Stomach (tissue), 9 donors: Measurements from ENCODE around the gene ATOH8. TPM values are rescaled to one million over a fixed set of nuclear protein-coding genes. Genes with fewer than 3 reads are reported as not detected.

Source experiments
- DNase-seq, 2 donors: peaks; one replicate each; pipeline versions ENCODE4 v3.0.0 to v3.0.0-alpha.2; 2013 to 2019
- H3K27ac ChIP-seq, 5 donors: fragments of 200-600 bp in 4 of 5; sonication (generic) in 4 of 5; one replicate each; pipeline ENCODE4 v1.5.1; 2013 to 2019; ENCODE audit warnings: mild to moderate bottlenecking in 1 of 5, moderate library complexity in 1 of 5
- H3K27me3 ChIP-seq, 3 donors: fragments of 200-600 bp; sonication (generic); one replicate each; pipeline ENCODE4 v1.5.1; 2017 to 2019; ENCODE audit warnings: mixed run types in 1 of 3
- H3K36me3 ChIP-seq, 4 donors: fragments of 200-600 bp; sonication (generic); 1 replicate in 3 of 4; 2 replicates in 1 of 4; pipeline ENCODE4 v1.5.1; 2016 to 2019
- H3K4me1 ChIP-seq, 4 donors: fragments of 200-600 bp; sonication (generic); one replicate each; pipeline ENCODE4 v1.5.1; 2016 to 2019
- H3K4me3 ChIP-seq, 4 donors: fragments of 200-600 bp; sonication (generic) in 3 of 4; one replicate each; pipeline ENCODE4 v1.5.1; 2016 to 2019; ENCODE audit warnings: mild to moderate bottlenecking in 1 of 4
- H3K9me3 ChIP-seq, 4 donors: fragments of 200-600 bp; sonication (generic); one replicate each; pipeline ENCODE4 v1.5.1; 2016 to 2019
- CTCF ChIP-seq, 7 experiments: fragments of 450-650 bp in 4 of 7; fragments of 200-600 bp in 3 of 7; sonication (generic) in 3 of 7; IDR thresholded peaks; one replicate each; pipeline ENCODE4 v1.5.1; 2016 to 2019; ENCODE audit warnings: antibody characterized with exemption in 7 of 7, control low read depth in 2 of 7, mild to moderate bottlenecking in 1 of 7
- EP300 ChIP-seq: sonication (generic); formaldehyde crosslinking; IDR thresholded peaks from one replicate; pipeline ENCODE4 v1.6.1; 2017; ENCODE audit warnings: antibody characterized with exemption
- POLR2A ChIP-seq, 4 donors: fragments of 450-650 bp; IDR thresholded peaks; one replicate each; pipeline ENCODE4 v1.6.1; 2016; ENCODE audit warnings: antibody characterized with exemption in 4 of 4, control low read depth in 2 of 4, mild to moderate bottlenecking in 1 of 4, moderate library complexity in 1 of 4
- POLR2AphosphoS5 ChIP-seq, 3 donors: sonication (generic); formaldehyde crosslinking; IDR thresholded peaks; one replicate each; pipeline ENCODE4 v1.6.1; 2016; ENCODE audit warnings: antibody characterized with exemption in 3 of 3
- WGBS, 5 donors: extraction: QIAGEN DNeasy Blood & Tissue Kit in 3 of 5; methylation state at CpG; one replicate each; pipeline versions ENCODE4 v1.1.5 to v1.1.7; 2013 to 2018; 5-methylcytosine and 5-hydroxymethylcytosine counted together
- intact Hi-C: fragments of 100-400 bp; cut with DNase I; formaldehyde crosslinking; loops from one replicate; pipeline ENCODE4 v1.15.1; 2023; ENCODE audit warnings: low total_unique reads
- polyA plus RNA-seq, 3 donors: library from polyadenylated mRNA; stranded (reverse); fragments of 200-250 nt; gene quantifications; one replicate each; pipeline ENCODE4 v1.2.3, GENCODE V29; 2013
- total RNA-seq, 5 donors: library from RNA; depleted of rRNA; stranded (reverse); fragments of >200 nt; gene quantifications; one replicate each; pipeline versions ENCODE4 v1.1.0 to v1.2.3, GENCODE V29; 2014 to 2016
- donor health status: healthy with polysubstance abuse.
- donor health status: Bipolar disorder and iron deficiency.
- donor health status: healthy.

The ATOH8 gene
- total and polyA plus RNA-seq, 8 donors, result 2.3 to 23.2 (median 13.3) TPM

GRCh38 chr2:85748039-85748734 is 5.6 kb upstream of the ATOH8 start:
- Histone ChIP-seq H3K4me1 (peaks cover 43 to 80% (median 61%) of the 10 kb centered on the region in 4 donors), H3K27ac (no peak overlapping the region), H3K9me3 (no peaks in the 10 kb centered on the region), H3K4me3 (no peak overlapping the region), H3K36me3 (no peaks in the 10 kb centered on the region), H3K27me3 (peaks cover 0 to 20% (median 2%) of the 10 kb centered on the region in 3 donors)
- DNase-seq, result no peak
- TF ChIP-seq POLR2A (IDR thresholded peaks at IDR 0.05), result no peak
- no peak for TF ChIP-seq EP300
- TF ChIP-seq POLR2AphosphoS5 (IDR thresholded peaks at IDR 0.05), result no peak
- no peak for TF ChIP-seq CTCF (IDR thresholded peaks at IDR 0.05)
- intact Hi-C loops, result no loop called here
- 78 to 92% (median 88%) methylated on average over 9 of the region's 9 CpGs for WGBS, 5 donors

DNA sequence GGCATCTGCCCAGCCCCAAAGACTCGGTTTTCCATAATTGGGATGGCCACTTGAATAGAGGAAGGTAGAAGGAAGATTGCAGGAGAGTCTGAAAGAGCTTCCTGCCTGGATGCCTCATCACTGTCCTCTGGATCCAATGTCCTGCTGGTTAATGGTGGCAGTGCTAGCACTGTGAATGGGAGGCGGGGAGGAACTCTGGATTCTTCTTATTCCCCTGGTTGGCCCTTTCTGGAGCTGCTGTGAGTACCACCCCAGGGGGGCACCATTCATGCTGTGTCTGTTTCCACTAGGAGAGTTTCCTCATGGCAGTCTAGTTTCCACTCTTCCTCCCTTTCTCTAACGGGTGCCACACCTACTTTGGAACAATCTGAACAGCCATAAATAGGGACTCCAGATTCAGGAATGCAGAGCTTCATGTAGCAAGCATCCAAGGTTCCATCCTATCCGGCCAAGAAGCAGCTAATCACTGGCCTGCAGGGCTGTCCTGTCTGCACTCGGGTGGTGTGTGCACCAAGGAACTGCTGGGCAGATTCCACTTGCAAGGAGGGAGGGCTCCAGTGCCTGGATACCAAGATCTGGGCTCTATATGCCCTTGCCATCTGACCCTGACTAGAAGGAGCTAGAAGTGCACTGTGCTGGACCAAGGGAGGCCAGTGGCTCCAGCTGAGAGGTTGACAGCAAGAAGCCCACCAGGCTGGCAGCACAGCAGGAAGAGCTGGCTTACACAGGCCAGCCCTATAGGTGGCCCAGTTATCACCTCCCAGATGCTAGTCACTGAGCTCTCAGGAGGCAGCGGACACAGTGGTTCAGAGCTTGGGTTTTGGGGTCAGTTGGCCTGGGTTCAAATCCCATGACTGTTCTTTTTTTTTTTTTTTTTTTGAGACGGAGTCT is 4.6 kb upstream of the ATOH8 start:
- TF ChIP-seq EP300 (no peak), POLR2AphosphoS5 (IDR thresholded peaks at IDR 0.05) (no peak), POLR2A (IDR thresholded peaks at IDR 0.05) (no peak), CTCF (IDR thresholded peaks at IDR 0.05) (no peak)
- DNase-seq, result peak in 1 of 2 donors; percentile 44
- intact Hi-C loops, result no loop called here
- Histone ChIP-seq H3K27me3 (peaks cover 0 to 30% (median 12%) of the 10 kb centered on the region in 3 donors), H3K4me3 (no peak overlapping the region), H3K4me1 (peaks cover 37 to 80% (median 61%) of the 10 kb centered on the region in 4 donors), H3K9me3 (no peaks in the 10 kb centered on the region), H3K36me3 (no peaks in the 10 kb centered on the region), H3K27ac (peak overlapping the region in 4 of 5 donors; percentile 5 to 56 (median 44))
- WGBS, 5 donors, result 49 to 64% (median 63%) methylated on average over 7 of the region's 7 CpGs

DNA sequence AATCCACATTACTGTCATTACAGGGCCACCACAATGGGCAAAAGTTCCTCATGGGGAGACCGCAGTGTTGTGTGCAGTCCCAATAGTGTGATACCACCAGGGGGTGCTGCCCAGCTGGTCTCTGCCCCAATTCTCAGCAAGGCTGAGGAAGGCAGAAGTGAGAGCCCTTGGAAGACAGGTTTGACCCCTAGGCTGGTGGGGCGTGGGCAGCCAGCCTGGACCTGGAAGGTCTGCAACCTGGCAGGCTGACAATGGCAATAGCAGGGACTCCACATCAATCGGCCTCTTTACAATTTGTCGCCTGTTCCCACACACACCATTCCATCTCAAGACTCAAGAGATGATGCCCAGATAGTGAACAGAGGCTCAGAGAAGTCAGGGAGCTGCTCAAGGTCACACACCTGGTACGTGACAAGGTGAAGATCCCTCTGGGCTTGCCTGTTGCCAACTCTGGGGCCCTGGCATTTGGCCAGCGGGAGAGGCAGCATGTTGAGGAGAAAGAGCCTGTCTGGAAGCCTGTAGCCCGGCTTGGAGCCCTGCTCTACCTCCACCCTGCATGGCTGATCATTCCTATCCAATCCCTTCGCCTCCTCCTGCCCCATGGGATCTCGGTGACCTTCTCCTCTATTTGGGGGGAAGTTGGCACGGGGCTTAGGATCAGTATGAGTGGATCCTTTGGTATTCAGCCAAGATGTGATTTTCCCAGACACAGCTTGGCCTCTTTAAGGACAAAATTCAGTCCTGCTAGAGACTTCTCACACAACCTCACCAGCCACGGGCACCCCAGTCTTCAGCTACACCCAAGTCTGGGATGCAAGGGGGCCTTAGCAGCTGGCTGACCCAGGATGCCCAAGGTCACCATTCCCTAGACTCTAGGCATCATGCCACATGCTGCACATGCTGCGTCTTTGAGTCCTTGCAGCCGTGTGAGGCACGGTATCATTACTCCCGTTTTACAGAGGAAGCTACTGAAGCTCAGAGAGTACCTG is 2.9 kb upstream of the ATOH8 start:
- intact Hi-C loops, result loop anchor here (10.0 kb wide), 1 partner anchor 64 kb away; no protein-coding TSS in a partner anchor
- peak overlapping the region in 2 of 5 donors; percentile 26 to 36 for H3K27ac ChIP-seq
- no peak overlapping the region for H3K4me3 ChIP-seq

More for the DNA sequence above, 2.9 kb upstream of the ATOH8 start:
- peak; percentile 81 to 87 for DNase-seq
- Histone ChIP-seq H3K36me3 (no peaks in the 10 kb centered on the region), H3K27me3 (peaks cover 0 to 47% (median 26%) of the 10 kb centered on the region in 3 donors), H3K4me1 (peaks cover 39 to 80% (median 69%) of the 10 kb centered on the region in 4 donors), H3K9me3 (no peaks in the 10 kb centered on the region)
- 32 to 49% (median 42%) methylated on average over 12 to 15 of the region's 15 CpGs for WGBS, 5 donors
- TF ChIP-seq EP300 (no peak), POLR2A (IDR thresholded peaks at IDR 0.05) (no peak), CTCF (IDR thresholded peaks at IDR 0.05) (peak in 5 of 7 experiments; percentile 67 to 88 (median 76)), POLR2AphosphoS5 (IDR thresholded peaks at IDR 0.05) (peak in 1 of 3 donors; percentile 38)
